Activated naive CD8-positive, alpha-beta T cell treated with anti-CD3 and anti-CD28 coated beads, Interleukin-2, amount 50 U/mL, for 24 hours (primary cell): ENCODE results near the gene PSMD3.

Source experiments
- ATAC-seq: fragments of 150-1000 bp; cut with Tn5 transposase; one replicate; pipeline ENCODE4 v1.10.0; 2021
- DNase-seq: peaks from one replicate; pipeline ENCODE4 v3.0.0; 2021
- H3K27ac Mint-ChIP-seq: one replicate; pipeline ENCODE4 v1.8.0; 2021; ENCODE audit warnings: mild to moderate bottlenecking, mixed read lengths
- H3K27me3 Mint-ChIP-seq: one replicate; pipeline ENCODE4 v1.8.0; 2021; ENCODE audit warnings: mixed read lengths
- H3K36me3 Mint-ChIP-seq: one replicate; pipeline ENCODE4 v1.8.0; 2021; ENCODE audit warnings: low read depth, mixed read lengths
- H3K4me1 Mint-ChIP-seq: one replicate; pipeline ENCODE4 v1.8.0; 2021; ENCODE audit warnings: mixed read lengths
- H3K4me3 Mint-ChIP-seq: one replicate; pipeline ENCODE4 v1.8.0; 2021; ENCODE audit warnings: mild to moderate bottlenecking, moderate library complexity, mixed read lengths
- H3K9me3 Mint-ChIP-seq: one replicate; pipeline ENCODE4 v1.8.0; 2021; ENCODE audit warnings: mixed read lengths

Gene PSMD3

DNA sequence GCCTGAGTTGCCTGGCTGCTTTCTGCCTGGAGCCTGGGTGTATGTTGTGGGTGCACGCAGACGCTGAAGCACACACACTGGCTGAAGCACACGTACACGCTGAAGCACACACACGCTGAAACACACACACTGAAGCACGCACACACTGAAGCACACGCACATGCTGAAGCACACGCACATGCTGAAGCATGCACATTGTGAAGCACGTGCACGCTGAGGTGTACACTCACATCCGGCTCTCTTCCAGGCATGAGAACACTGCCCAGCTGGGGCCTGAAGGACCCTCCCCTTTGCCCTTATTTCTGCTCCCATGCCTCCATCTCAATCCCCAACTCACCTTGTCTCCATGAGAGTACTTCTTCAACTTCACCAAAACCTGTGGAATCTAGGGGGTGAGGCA lies 51.1 kb downstream of the PSMD3 start:
- H3K36me3 Mint-ChIP-seq = peaks cover 24% of the 10 kb centered on the region
- H3K27me3 Mint-ChIP-seq = no peaks in the 10 kb centered on the region
- H3K4me3 Mint-ChIP-seq = no peak overlapping the region
- no peak overlapping the region for H3K27ac Mint-ChIP-seq
- ATAC-seq (no peak), DNase-seq (no peak)
- no peaks in the 10 kb centered on the region for H3K9me3 Mint-ChIP-seq
- H3K4me1 Mint-ChIP-seq = peaks cover 4% of the 10 kb centered on the region

- Mint-ChIP-seq H3K27me3 (no peaks in the 10 kb centered on the region), H3K4me1 (no peaks in the 10 kb centered on the region), H3K4me3 (no peak overlapping the region), H3K9me3 (no peaks in the 10 kb centered on the region), H3K36me3 (peaks cover 24% of the 10 kb centered on the region), H3K27ac (no peak overlapping the region)
- ATAC-seq = no peak
- DNase-seq = no peak
These were observed 52.0 kb downstream of the PSMD3 start for GRCh38 chr17:40032322-40033320.

GRCh38 chr17:40033339-40033738 lies 52.7 kb downstream of the PSMD3 start:
- Mint-ChIP-seq H3K36me3 (peaks cover 22% of the 10 kb centered on the region), H3K4me3 (no peak overlapping the region), H3K27me3 (no peaks in the 10 kb centered on the region), H3K27ac (no peak overlapping the region), H3K9me3 (no peaks in the 10 kb centered on the region), H3K4me1 (no peaks in the 10 kb centered on the region)
- DNase-seq (no peak), ATAC-seq (no peak)

- ATAC-seq = no peak
- Mint-ChIP-seq H3K27me3 (no peaks in the 10 kb centered on the region), H3K27ac (no peak overlapping the region), H3K4me3 (no peak overlapping the region), H3K36me3 (peaks cover 13% of the 10 kb centered on the region), H3K9me3 (no peaks in the 10 kb centered on the region), H3K4me1 (no peaks in the 10 kb centered on the region)
- no peak for DNase-seq
These were observed 54.0 kb downstream of the PSMD3 start for GRCh38 chr17:40034426-40035161.

GRCh38 chr17:40035162-40035559 lies 54.6 kb downstream of the PSMD3 start:
- no peaks in the 10 kb centered on the region for H3K4me1 Mint-ChIP-seq
- H3K9me3 Mint-ChIP-seq = no peaks in the 10 kb centered on the region
- ATAC-seq (no peak), DNase-seq (no peak)
- H3K4me3 Mint-ChIP-seq = no peak overlapping the region
- no peaks in the 10 kb centered on the region for H3K27me3 Mint-ChIP-seq
- no peak overlapping the region for H3K27ac Mint-ChIP-seq
- peaks cover 10% of the 10 kb centered on the region for H3K36me3 Mint-ChIP-seq

DNA sequence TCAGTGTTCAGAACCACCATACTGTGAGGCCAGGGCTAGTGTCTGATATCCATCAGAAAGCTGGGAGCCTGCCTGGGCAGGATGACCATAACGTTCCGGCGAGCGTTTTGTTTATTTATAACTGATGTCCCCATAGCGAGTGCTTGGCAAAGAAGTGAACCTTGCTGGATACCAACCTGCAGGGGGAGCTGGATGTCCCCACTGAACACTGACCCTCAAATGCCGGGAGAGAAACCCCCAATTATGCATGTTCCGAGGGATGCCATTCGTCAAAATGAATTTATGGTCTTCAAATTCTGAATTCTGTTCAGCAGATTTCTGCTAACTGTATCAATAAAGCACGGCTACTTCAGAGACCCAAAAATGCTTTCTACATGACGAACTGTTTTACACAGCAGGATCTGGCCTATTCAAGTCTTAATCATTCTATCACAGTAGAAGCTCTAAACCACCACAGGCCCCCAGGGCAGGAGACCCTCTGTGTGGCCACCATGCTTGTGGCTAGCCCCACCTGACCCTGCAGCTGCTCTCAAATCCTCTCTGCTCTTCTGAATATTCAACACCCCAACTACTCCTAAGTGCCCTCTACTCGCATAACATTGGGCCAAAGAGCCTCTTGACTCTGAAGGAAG lies 58.4 kb downstream of the PSMD3 start:
- Mint-ChIP-seq H3K27me3 (no peaks in the 10 kb centered on the region), H3K36me3 (peaks cover 7% of the 10 kb centered on the region), H3K4me3 (no peak overlapping the region), H3K9me3 (no peaks in the 10 kb centered on the region), H3K4me1 (no peaks in the 10 kb centered on the region), H3K27ac (no peak overlapping the region)
- DNase-seq (no peak), ATAC-seq (no peak)

DNA sequence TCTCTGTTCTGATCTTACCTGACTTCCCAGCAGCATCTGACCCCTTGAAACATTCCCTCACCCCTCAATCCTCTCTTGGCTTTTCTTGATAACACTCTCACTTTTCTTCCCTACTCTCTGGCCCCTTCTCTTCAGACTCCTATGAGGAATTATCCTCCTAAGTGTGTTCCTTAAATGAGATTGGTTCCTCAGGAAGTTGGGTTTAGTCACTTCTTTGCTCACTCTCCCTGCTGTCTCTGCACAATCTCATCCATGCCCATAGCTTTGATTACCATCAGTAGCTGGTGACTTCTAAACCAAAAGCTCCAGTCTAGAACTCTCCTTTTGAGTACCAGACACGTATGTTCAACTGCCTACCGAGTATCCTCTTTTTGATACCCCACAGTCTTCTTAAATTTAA lies 60.6 kb downstream of the PSMD3 start:
- peak overlapping the region; percentile 17 for H3K27ac Mint-ChIP-seq
- no peaks in the 10 kb centered on the region for H3K27me3 Mint-ChIP-seq
- ATAC-seq (no peak), DNase-seq (no peak)
- peaks cover 11% of the 10 kb centered on the region for H3K36me3 Mint-ChIP-seq
- H3K4me1 Mint-ChIP-seq = no peaks in the 10 kb centered on the region
- H3K9me3 Mint-ChIP-seq = no peaks in the 10 kb centered on the region
- no peak overlapping the region for H3K4me3 Mint-ChIP-seq
